ENCODE measurements around the gene ASB6. TPM values are rescaled to one million over a fixed set of nuclear protein-coding genes. Genes with fewer than 3 reads are reported as not detected.
"Not testable (repeated sequence)": the region's sequence is repeated elsewhere in the genome, so short reads cannot be mapped to it uniquely, and the experiment has no call there.

ASB6 gene
- total RNA-seq, 1 donor from 2014 or later, result 9.3 TPM

DNA sequence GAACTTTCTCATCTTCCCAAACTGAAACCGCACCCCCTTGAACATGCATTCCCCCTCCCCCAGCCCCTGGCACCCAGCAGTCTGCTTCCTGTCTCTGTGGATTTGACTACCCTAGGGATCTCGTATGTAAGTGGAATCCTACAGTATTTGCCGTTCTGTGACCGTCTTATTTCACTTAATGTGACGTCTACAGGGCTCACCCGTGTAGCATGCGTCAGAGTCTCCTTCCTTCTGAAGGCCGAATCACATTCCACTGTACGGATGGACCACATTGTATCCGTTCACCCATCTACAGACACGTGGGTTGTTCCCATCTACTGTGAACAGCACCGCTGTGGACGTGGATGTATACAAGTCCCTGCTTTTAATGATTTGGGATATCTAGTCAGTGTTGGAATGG is 28.0 kb upstream of the ASB6 start:
- no peak for DNase-seq (ENCODE audit: missing footprints)
- ATAC-seq, result no peak

DNA sequence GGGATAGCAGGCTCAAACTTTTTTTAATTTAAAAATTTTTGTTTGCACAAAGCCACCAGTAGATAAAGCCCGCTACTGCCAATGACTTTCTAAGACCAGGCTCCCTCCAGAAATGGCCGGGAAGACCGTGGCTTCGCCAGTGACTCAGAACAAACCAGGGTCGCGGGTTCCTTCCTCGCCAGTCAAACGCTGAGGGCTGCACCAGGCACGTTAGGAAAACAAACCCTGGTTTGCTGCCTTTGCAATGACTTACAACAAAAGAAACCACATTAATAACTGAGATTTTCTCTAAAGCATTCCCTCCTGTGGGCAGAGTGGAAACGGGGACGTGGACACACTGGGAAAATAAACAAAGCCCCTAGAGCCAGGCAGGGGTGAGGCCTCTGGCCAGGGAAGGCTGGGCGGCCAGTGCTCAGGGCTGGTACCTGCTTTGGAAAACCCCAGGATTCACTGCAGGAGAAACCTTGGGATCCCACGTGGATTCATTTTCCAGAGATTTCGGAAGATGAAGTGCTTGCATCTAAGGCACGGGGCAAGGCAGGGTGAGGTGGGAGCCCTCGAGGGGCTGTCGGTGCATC is 27.3 kb upstream of the ASB6 start:
- ATAC-seq (no peak), DNase-seq (ENCODE audit: missing footprints) (no peak)
- intact Hi-C loops (cut with DNase I), result no loop called here

More for the DNA sequence above, 28.0 kb upstream of the ASB6 start:
- intact Hi-C loops (cut with DNase I), result no loop called here

DNA sequence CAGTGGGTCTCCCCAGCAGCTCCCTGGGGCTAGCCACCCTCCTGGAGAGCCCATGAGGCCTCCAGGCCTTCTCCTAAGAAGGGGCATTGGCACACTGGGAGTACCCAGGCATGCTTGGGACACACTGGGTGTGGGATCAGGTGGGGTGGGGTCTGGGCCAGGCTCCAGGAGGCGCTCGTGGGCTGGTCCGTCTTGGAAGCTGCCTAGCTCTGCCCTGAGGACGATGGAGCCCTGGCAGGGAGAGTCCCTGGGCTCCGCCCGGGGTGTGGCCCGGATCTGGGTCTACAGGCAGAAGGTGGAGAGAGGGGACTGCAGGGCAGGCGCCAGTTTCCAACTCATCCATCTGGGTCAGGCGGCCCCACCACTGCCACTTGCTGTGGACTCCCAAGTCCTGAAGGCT is 25.9 kb upstream of the ASB6 start:
- no peak for ATAC-seq
- intact Hi-C loops (cut with DNase I), result no loop called here
- no peak for DNase-seq (ENCODE audit: missing footprints)

DNA sequence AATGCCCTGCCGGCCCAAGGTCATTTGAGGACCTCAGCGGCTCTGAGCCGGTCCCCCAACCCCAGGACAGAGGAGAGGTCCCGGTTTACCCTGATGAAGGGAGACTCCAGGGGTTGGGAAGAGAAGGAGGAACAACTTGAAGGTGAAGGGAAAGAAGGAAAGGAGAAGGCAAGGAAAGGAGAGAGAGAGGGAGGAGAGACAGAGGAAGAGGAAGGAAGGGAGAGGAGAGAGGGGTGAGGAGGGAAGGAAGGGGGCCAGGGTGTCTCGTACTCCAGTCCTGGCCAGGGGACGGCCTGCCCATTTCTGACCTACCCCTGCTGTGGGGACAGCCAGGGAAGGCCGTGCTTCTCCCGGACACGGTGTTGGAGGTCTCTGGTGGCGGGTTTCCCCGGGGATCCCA is 25.4 kb upstream of the ASB6 start:
- DNase-seq (ENCODE audit: missing footprints), result no peak
- no peak for ATAC-seq
- intact Hi-C loops (cut with DNase I), result no loop called here

DNA sequence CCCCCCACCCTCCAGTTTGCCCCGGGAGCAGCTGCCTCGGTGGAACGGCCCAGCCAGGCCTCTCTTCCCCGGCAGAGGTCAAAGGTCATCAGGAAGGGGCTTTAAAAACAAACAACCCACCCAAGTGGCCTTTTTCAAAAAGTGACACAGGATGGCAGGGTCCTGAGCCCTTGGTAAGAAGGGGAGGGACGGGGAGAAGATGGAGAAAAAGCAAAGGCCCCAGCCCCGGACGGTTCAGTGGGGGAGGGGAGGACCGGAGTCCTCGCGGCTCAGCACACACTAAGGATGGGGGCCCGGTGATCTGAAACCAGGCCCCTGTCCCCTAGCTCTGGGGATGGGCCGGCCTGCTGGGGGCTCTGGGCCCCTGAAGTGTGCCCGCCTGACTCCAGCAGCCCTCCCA is 24.6 kb upstream of the ASB6 start:
- no peak for ATAC-seq
- intact Hi-C loops (cut with DNase I), result no loop called here
- no peak for DNase-seq (ENCODE audit: missing footprints)

DNA sequence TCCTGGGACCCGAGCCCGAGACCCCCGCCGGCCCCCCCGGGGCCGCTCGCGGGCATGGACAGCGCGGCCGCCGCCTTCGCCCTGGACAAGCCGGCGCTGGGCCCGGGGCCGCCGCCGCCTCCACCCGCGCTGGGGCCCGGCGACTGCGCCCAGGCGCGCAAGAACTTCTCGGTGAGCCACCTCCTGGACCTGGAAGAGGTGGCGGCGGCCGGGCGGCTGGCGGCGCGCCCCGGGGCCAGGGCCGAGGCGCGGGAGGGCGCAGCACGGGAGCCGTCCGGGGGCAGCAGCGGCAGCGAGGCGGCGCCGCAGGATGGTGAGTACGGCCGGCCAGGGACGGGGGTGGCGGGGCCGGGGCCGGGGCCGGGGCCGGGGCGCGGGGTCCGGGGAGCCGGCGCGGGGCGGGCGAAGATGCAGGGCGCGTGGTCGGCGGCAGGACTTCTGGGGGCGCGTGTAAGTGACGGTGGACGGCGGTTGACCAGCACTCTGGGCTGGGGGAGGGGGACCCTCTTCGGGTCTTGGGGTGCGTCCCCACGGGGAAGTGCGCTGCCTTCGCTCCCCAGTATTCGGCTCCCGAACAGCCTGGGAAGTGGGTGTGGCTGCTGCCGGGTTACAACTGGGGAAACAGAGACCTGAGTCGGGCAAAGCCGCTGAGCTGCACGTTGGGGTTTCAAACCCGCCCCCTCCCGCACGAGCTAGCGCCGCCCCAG is 24.0 kb upstream of the ASB6 start:
- DNase-seq (ENCODE audit: missing footprints) (no peak), ATAC-seq (no peak)
- intact Hi-C loops (cut with DNase I), result no loop called here

DNA sequence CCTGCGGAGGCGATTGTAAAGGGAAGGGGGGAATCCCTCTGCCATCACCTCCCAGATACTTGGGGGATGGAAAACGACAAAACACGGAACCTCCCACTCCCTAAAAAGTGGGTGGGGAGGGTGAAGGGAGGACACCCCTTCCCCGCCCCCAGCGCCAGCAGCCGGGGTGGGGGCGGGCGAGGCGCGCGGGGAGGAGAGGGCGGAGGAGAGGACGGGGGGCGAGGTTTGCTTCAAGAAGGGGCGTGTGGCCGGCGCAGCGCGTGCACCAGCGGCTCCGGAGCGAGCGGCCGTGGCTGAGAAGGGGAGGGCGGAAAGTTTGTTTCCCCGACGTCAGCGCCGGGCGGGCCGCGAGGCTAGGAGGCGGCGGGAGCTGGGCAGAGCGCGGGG is 23.4 kb upstream of the ASB6 start, which contains the start of gene PRRX2:
PRRX2 (plus strand) TSS at position 259 of the 387 bp plus-strand sequence. CDS start 221 bp downstream, outside the sequence.
- intact Hi-C loops (cut with DNase I), result no loop called here
- ATAC-seq (peak; percentile 27), DNase-seq (ENCODE audit: missing footprints) (peak; percentile 68)

DNA sequence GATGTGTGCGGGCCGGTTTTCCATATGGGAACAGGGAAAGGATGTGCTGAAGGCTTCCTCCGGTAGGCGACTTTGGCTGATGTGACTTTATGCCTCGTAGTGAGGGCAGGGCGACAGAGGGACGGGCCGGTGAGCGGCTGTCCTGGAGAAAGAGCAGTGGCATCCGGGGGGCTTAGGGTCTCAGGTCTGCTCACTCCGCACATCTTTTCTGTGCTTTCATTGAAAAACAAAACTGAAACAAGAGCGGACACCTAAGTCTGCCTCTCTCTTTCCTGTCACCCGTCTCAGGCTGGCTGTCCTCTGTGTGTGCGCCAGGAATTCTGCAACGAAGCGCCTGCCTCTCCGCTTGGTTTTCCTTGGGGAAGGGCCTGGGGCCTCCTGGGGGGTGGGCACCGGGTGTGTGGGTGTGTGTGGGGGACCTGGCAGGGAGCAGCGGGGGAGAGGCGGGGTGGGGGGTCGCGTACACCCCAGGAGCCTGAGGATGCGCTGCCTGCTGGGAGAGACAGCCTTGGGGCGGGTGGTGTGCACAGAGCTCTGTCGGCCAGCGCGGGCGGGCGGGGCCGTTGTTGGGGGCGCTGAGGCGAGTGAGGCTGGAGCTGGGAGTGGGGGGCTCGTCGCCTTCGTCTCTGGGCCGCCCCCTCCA is 22.9 kb upstream of the ASB6 start:
- intact Hi-C loops (cut with DNase I), result no loop called here
- DNase-seq (ENCODE audit: missing footprints) (no peak), ATAC-seq (no peak)

DNA sequence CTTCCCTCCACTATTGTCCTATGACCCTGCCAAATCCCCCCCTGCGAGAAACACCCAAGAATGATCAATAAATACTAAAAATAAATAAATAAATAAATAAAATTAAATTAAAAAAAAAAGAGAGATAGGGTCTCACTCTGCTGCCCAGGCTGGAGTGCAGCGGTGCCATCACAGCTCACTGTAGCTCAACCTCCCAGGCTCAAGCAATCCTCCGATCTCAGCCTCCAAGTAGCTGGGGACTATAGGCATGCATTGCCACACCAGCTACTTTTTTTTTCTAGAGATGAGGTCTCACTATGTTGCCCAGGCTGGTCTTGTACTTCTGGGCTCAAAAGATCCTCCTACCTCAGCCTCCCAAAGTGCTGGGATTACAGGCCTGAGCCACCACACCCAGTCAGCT is 20.3 kb upstream of the ASB6 start:
- intact Hi-C loops (cut with DNase I); DNase-seq (ENCODE audit: missing footprints); ATAC-seq: not testable (repeated sequence)

DNA sequence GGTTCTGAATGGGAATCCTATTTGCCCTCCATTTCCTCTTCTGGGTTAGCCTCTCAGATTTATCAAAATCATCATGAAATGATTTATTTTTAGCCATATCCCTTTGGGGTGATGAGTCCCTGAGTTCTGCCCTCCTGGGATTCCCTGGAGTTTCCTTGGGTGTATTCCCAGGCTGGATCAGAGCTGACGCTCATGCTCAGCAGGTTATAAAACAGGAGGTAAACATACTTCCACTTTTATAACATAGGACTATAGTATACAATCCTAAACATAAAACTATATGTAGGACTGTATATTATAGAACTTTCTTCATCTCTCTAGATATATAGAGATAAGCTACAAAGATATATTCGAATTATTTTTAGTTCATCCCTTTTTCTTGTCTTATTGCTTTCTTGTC is 19.1 kb upstream of the ASB6 start:
- DNase-seq (ENCODE audit: missing footprints), result no peak
- ATAC-seq, result no peak
- intact Hi-C loops (cut with DNase I), result no loop called here

DNA sequence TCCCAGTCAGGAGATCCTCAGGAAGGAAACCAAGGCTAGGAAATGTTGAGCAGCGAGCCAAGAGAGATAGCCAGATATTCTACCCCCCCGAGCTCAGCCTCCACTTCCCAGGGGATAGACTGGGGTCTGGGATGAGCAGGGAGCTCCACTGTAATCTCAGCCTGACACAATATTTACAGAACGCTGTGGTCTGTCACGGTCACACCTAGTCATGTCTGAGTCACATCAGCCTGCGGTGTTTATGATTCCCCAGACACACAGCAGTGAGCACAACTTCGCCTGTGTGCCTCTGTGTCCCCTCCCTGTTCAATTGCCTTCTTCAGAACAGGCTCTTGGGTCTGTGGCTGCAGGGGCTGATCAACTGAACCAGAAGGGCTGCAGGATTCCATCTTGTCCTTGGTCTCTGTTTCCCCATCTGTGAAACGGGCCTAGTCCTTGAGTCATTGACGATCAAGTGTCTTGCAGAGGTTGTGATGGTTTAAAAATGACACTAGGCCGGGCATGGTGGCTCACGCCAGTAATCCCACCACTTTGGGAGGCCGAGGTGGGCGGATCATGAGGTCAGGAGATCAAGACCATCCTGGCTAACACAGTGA is 14.9 kb upstream of the ASB6 start:
- no peak for ATAC-seq
- DNase-seq (ENCODE audit: missing footprints), result no peak
- intact Hi-C loops (cut with DNase I), result no loop called here

DNA sequence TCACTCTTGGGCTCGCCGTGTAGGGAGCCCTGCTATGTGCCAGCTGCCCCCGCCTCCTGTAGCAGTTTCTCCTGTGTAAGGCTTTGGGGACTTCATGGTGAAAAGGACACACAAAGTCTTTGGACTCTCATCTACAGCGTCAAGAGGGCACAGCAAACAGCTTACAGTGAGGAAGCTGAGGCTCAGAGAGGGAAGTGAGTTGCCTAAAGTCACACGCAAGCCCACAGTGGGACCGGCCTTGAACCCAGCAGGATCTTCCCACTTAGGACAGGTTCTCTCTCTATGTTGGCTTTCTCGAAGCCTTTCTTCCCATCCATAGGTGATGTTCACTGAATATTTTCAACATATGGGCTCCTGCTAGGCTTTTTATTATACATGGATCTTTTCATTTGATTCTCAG is 13.7 kb upstream of the ASB6 start:
- ATAC-seq (no peak), DNase-seq (ENCODE audit: missing footprints) (no peak)
- intact Hi-C loops (cut with DNase I), result no loop called here

DNA sequence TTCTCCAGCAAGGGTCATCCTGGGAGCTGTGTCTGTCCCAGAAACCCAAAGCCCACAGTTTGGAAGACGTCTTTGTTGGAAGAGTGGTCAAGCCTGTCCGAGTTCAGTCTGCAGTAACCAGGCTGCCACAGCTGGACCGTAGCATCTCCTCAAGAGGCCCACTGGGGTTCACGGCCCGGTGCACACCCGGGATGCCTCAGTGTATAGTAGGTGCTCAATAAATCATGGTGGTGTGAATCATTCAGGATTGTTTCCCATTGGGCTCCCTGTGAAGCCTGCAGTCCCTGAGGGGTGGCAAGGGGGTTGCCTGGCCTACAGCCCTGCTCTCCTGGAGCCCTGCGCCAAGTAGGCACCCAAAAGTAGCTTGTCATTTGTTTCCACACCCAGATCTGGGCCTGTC is 13.2 kb upstream of the ASB6 start:
- ATAC-seq (no peak), DNase-seq (ENCODE audit: missing footprints) (peak; percentile 42)
- intact Hi-C loops (cut with DNase I), result no loop called here

DNA sequence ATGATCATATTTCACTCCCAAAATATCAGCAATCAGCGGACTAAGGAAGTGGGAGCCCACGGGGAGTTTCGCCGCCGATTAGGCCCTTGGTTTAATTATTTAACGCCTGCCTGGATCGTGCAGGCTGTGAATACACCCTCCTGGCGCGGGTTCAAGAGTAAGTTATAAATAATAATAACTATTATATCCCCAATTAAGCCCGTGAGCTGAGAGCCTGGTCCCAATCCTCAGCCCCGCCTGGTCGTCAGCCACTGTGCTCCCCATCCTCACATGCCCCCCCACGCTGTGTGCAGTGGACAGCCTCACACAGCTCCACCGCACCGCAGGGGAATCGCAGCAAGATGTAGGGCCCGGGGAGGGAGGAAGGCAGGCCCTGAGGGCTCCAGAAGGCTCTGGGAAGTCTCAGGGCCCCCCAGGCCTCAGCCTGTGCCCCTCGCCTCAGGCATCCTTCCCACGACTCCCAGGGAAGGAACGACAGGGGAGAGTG is 12.6 kb upstream of the ASB6 start:
- DNase-seq (ENCODE audit: missing footprints), result peak; percentile 57
- intact Hi-C loops (cut with DNase I), result no loop called here
- ATAC-seq, result no peak

DNA sequence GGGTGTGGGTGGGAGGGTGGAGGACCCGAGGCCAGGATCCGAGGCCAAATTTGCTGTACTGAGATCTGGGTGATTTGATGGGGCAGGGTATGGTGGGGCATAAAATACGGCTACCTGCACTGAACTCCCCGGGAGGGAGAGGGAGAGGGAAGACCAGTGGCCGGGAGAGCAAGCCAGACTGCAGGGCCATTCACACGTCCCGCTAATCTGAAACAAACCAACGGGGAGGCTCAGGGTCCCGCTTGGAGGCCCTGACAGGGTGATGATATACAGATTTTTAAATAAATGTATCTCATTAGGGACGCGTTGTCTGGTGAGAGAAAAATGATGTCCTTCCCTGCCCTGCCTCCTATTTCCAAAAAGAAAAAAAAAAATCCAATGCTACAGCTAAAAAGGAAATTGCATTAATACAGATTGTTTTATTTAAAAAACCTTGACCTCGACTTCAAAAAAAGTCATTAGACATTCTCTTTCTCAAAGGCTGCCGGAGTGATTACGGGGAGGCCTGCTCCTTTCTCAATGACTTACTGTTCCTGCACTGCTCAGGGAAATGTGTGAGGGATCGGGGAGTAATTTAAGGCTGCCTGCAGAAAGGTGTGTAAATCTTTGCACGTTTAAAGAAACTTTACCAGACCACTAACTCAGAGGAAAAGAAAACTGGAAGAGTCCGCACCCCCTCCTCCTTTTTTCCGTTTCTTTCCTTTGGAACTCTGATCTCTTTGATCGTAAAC is 12.0 kb upstream of the ASB6 start:
- ATAC-seq (no peak), DNase-seq (ENCODE audit: missing footprints) (no peak)
- intact Hi-C loops (cut with DNase I), result no loop called here

DNA sequence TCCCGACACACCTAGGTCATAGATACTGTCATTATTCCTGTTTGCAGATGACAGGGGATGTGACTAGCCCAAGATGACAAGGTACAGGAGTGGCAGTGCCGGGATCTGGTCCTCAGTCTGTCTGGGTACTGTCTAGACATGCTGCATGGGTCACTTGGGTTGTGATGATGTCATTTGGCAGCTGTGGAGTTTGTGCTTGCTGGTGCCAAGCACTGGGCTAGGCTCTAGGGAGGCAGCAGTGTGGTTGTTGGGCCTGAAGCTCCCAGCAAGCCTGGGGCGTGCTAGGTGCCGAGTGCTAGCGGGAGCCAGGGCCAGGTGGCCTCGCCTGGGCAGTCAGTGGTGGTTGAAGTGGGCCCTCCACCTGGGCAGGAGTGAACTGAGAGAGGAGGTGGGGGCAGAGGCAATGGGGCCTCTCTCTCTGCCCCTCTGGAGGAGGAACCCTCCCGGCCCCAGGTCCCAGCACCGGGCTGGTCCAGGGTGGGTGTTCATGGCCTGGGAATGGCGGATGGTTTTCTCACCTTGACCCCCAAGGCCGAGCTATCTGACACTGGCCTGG is 8.8 kb upstream of the ASB6 start:
- no peak for ATAC-seq
- intact Hi-C loops (cut with DNase I), result no loop called here
- DNase-seq (ENCODE audit: missing footprints), result no peak

DNA sequence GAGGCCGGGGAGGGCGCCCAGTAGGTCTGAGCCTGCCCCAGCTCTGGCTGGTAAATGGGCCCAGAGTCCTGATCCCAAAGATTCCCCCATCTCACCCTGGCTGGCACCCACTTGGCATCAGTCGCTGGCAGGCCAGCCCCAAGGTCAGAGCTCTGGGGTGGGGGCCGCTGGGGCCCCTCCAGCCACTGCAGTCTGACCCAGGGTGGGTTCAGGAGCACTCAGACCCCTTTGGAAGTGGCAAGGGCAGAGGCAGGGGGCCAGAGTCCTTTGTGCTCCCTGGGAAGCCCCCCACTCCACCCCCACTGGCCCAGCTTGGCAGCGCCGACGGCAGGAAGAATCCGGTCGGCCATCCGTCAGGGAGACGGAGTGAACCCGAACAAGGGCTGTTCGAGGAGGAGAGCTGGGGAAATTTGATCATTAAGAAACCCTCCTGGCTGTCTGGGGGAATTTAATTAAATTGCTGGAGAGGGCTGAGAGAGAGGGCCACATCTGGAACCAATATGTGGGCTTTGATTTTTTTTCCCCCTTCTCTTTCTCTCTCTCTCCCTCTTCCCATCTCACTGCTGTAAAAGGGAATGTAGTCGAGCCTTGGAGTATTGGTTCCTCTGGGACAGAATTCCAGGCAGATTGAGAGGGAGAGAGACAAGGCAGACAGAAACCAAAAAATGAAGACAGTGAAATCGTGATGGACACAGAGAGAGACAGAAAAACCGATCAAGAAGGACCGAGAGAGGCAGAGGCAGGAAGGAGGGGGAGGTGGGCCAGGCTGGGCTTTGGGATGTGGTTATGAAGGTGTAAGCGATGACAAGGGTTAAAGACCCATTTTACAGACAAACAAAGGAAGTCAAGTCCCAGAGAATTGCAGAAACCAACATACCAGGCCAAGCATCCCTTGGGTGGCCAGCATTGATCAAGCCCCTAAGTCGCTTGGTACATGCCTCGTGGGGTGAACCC is 8.1 kb upstream of the ASB6 start:
- intact Hi-C loops (cut with DNase I), result no loop called here
- DNase-seq (ENCODE audit: missing footprints), result no peak
- ATAC-seq, result no peak

DNA sequence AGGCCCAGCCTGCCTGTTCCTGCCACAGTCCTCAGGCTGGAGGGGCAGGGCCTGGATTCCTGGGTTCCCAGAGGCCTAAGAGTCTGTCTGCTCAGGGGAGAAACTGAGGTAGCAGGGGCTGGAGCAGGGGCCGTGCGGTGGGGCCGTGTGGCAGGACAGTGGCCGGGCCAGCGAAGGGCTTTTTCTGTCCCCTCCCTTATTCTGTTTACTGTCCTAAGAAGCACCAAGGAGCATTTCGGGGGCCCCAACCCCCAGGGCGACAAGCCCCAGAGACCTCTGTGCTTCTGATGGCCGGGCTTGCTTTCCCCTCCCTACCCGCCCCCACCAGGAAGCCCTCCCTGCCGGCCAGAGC is 6.8 kb upstream of the ASB6 start:
- intact Hi-C loops (cut with DNase I), result no loop called here
- DNase-seq (ENCODE audit: missing footprints) (peak; percentile 59), ATAC-seq (no peak)

Data from Right ventricle myocardium inferior (tissue), 1 donor.